Lung (tissue), 12 donors: ENCODE measurements around the gene SIL1. TPM values are rescaled to one million over a fixed set of nuclear protein-coding genes. Genes with fewer than 3 reads are reported as not detected.

Source experiments
- ATAC-seq: fragments of 200-7000 bp; cut with Tn5 transposase; one replicate; pipeline ENCODE4 v1.9.1; 2020; ENCODE audit warnings: moderate number of reproducible peaks; ENCODE audit not compliant: insufficient read depth, low FRiP score
- DNase-seq, 3 donors: peaks; one replicate each; pipeline ENCODE4 v3.0.0-alpha.2; 2013 to 2017
- H3K27ac ChIP-seq, 2 donors: one replicate each; pipeline ENCODE4 v1.5.1; 2013; ENCODE audit warnings: mild to moderate bottlenecking in 2 of 2, moderate library complexity in 2 of 2, control low read depth in 1 of 2, inconsistent platforms in 1 of 2, low read depth in 1 of 2, low read length in 1 of 2
- H3K27me3 ChIP-seq, 3 donors: one replicate each; pipeline ENCODE4 v1.5.1; 2013; ENCODE audit warnings: low read length in 2 of 3; ENCODE audit not compliant: control insufficient read depth in 3 of 3, insufficient read depth in 3 of 3
- H3K36me3 ChIP-seq, 4 donors: one replicate each; pipeline ENCODE4 v1.5.1; 2013; ENCODE audit warnings: low read length in 4 of 4, mild to moderate bottlenecking in 1 of 4, moderate library complexity in 1 of 4; ENCODE audit not compliant: control insufficient read depth in 4 of 4, insufficient read depth in 4 of 4
- H3K4me1 ChIP-seq, 5 donors: one replicate each; pipeline ENCODE4 v1.5.1; 2013; ENCODE audit warnings: low read length in 5 of 5, mild to moderate bottlenecking in 2 of 5, moderate library complexity in 1 of 5; ENCODE audit not compliant: control insufficient read depth in 5 of 5, insufficient read depth in 5 of 5
- H3K4me3 ChIP-seq: one replicate; pipeline ENCODE4 v1.5.1; 2013; ENCODE audit warnings: mild to moderate bottlenecking, control low read depth, moderate library complexity
- H3K9ac ChIP-seq, 2 donors: one replicate each; pipeline ENCODE4 v1.5.1; 2013; ENCODE audit warnings: low read length in 2 of 2, control low read depth in 1 of 2; ENCODE audit not compliant: insufficient read depth in 1 of 2
- H3K9me3 ChIP-seq, 4 donors: one replicate each; pipeline ENCODE4 v1.5.1; 2013; ENCODE audit warnings: low read length in 3 of 4, mild to moderate bottlenecking in 1 of 4, moderate library complexity in 1 of 4; ENCODE audit not compliant: control insufficient read depth in 4 of 4, insufficient read depth in 3 of 4
- CTCF ChIP-seq: IDR thresholded peaks from 2 replicates; pipeline ENCODE4 v1.5.1; 2012; ENCODE audit warnings: mild to moderate bottlenecking; ENCODE audit errors: control extremely low read depth, extremely low read depth
- WGBS, 2 donors: extraction: QIAGEN DNeasy Blood & Tissue Kit; methylation state at CpG; one replicate each; pipeline ENCODE4 v1.1.7; 2013; 5-methylcytosine and 5-hydroxymethylcytosine counted together
- polyA plus RNA-seq, 2 donors: library from polyadenylated mRNA; stranded (reverse); fragments of 200-250 nt; gene quantifications; one replicate each; pipeline ENCODE4 v1.2.1, GENCODE V29; 2013
- total RNA-seq, 2 donors: library from RNA; depleted of rRNA in 1 of 2; stranded (reverse); fragments of >200 nt in 1 of 2; gene quantifications; one replicate each; pipeline ENCODE4 v1.2.1, GENCODE V29; 2014 to 2021
- donor health status: control.
- donor health status: control.
- donor health status: Bipolar disorder and iron deficiency.
- donor health status: healthy.
- donor health status: DM: yes; HTN: yes; CAD: no.

SIL1 gene
- total and polyA plus RNA-seq, 4 donors, result 38.5 to 109 (median 78.4) TPM

- no peak for DNase-seq
- Histone ChIP-seq H3K36me3 (peaks cover 14 to 30% (median 18%) of the 10 kb centered on the region in 4 donors), H3K9me3 (no peaks in the 10 kb centered on the region), H3K27ac (peak overlapping the region in 1 of 2 donors; percentile 11), H3K9ac (no peak overlapping the region), H3K4me1 (peaks cover 0 to 3% (median 0%) of the 10 kb centered on the region in 5 donors), H3K27me3 (no peaks in the 10 kb centered on the region), H3K4me3 (no peak overlapping the region)
- no peak for TF ChIP-seq CTCF
- ATAC-seq, result no peak
These were observed 286.7 kb downstream of the SIL1 start for GRCh38 chr5:138911441-138911840.

GRCh38 chr5:138910546-138911185 is 287.5 kb downstream of the SIL1 start:
- ATAC-seq, result no peak
- no peak for DNase-seq
- Histone ChIP-seq H3K27ac (no peak overlapping the region), H3K36me3 (peaks cover 14 to 29% (median 21%) of the 10 kb centered on the region in 4 donors), H3K9ac (no peak overlapping the region), H3K27me3 (no peaks in the 10 kb centered on the region), H3K9me3 (no peaks in the 10 kb centered on the region), H3K4me3 (no peak overlapping the region), H3K4me1 (peaks cover 0 to 3% (median 0%) of the 10 kb centered on the region in 5 donors)
- TF ChIP-seq CTCF, result no peak
- 90 to 91% methylated on average over 7 of the region's 7 CpGs for WGBS, 2 donors

GRCh38 chr5:138909734-138910133 is 288.4 kb downstream of the SIL1 start:
- no peak overlapping the region for H3K27ac ChIP-seq
- H3K27me3 ChIP-seq, result no peaks in the 10 kb centered on the region
- peaks cover 18 to 32% (median 20%) of the 10 kb centered on the region in 4 donors for H3K36me3 ChIP-seq
- no peak overlapping the region for H3K9ac ChIP-seq
- ATAC-seq (no peak), DNase-seq (no peak)
- H3K9me3 ChIP-seq, result no peaks in the 10 kb centered on the region
- H3K4me1 ChIP-seq, result peaks cover 0 to 3% (median 0%) of the 10 kb centered on the region in 5 donors
- no peak overlapping the region for H3K4me3 ChIP-seq
- 70 to 89% methylated on average over 2 of the region's 2 CpGs for WGBS, 2 donors
- TF ChIP-seq CTCF, result no peak

- ATAC-seq (no peak), DNase-seq (no peak)
- Histone ChIP-seq H3K4me1 (peaks cover 0 to 9% (median 0%) of the 10 kb centered on the region in 5 donors), H3K36me3 (peaks cover 14 to 38% (median 27%) of the 10 kb centered on the region in 4 donors), H3K27ac (no peak overlapping the region), H3K4me3 (no peak overlapping the region), H3K9ac (no peak overlapping the region), H3K9me3 (no peaks in the 10 kb centered on the region), H3K27me3 (no peaks in the 10 kb centered on the region)
- 84 to 92% methylated on average over 1 of the region's 1 CpG for WGBS, 2 donors
- no peak for TF ChIP-seq CTCF
These were observed 292.6 kb downstream of the SIL1 start for GRCh38 chr5:138905541-138905940.
